Measurements from ENCODE around the gene ARHGEF17.

ARHGEF17 gene

GRCh38 chr11:73376803-73377629, 68.9 kb downstream of the ARHGEF17 start (continued):
- TF ChIP-seq ZNF488 (tag by site-specific recombination; IDR thresholded peaks at IDR 0.05) (no peak), ZNF391 (tag by site-specific recombination; IDR thresholded peaks at IDR 0.05; ENCODE audit: borderline replicate concordance, low read depth) (peak; percentile 95; the same call in 1 of the 2 replicates), ZNF530 (tag by site-specific recombination; IDR thresholded peaks at IDR 0.05; ENCODE audit: low read depth) (no peak), SETDB1 (IDR thresholded peaks at IDR 0.05; ENCODE audit: insufficient read length, low read length) (no peak), ZNF280D (tag by site-specific recombination; IDR thresholded peaks at IDR 0.05) (peak; percentile 83; the same call in 1 of the 2 replicates), ZNF558 (tag by site-specific recombination; IDR thresholded peaks at IDR 0.05) (no peak), SP3 (tag by site-specific recombination; IDR thresholded peaks at IDR 0.05) (peak; percentile 50), ZNF37A (tag by site-specific recombination; IDR thresholded peaks at IDR 0.05) (no peak), ZNF174 (tag by site-specific recombination; IDR thresholded peaks at IDR 0.05) (no peak), ZNF600 (tag by site-specific recombination; IDR thresholded peaks at IDR 0.05) (peak; percentile 65; the same call in 1 of the 2 replicates), ZNF114 (tag by site-specific recombination; IDR thresholded peaks at IDR 0.05) (no peak), ZNF544 (tag by site-specific recombination; IDR thresholded peaks at IDR 0.05) (no peak), ZNF121 (tag by site-specific recombination; IDR thresholded peaks at IDR 0.05) (no peak), ZBTB49 (tag by site-specific recombination; IDR thresholded peaks at IDR 0.05; ENCODE audit: low read depth) (no peak), ZNF311 (tag by site-specific recombination; IDR thresholded peaks at IDR 0.05; ENCODE audit: borderline replicate concordance) (no peak), ZFP3 (tag by site-specific recombination; IDR thresholded peaks at IDR 0.05; ENCODE audit: low read depth) (no peak), ZNF366 (tag by site-specific recombination; conservative IDR thresholded peaks at IDR 0.05) (peak; percentile 73), MYNN (tag by site-specific recombination; IDR thresholded peaks at IDR 0.05; ENCODE audit: borderline replicate concordance) (peak; percentile 67), ZNF423 (tag by site-specific recombination; IDR thresholded peaks at IDR 0.05) (peak; percentile 22; the same call in 1 of the 2 replicates), ZNF157 (tag by site-specific recombination; IDR thresholded peaks at IDR 0.05) (no peak), WT1 (tag by site-specific recombination; IDR thresholded peaks at IDR 0.05) (peak; percentile 55), YY1 (tag by site-specific recombination; IDR thresholded peaks at IDR 0.05) (no peak; the same call in 1 of the 2 replicates), ZBTB21 (tag by site-specific recombination; IDR thresholded peaks at IDR 0.05) (peak; percentile 39; the same call in 1 of the 2 replicates), ZNF629 (tag by site-specific recombination; IDR thresholded peaks at IDR 0.05) (peak; percentile 75)
- TF ChIP-seq, protein P1, sequence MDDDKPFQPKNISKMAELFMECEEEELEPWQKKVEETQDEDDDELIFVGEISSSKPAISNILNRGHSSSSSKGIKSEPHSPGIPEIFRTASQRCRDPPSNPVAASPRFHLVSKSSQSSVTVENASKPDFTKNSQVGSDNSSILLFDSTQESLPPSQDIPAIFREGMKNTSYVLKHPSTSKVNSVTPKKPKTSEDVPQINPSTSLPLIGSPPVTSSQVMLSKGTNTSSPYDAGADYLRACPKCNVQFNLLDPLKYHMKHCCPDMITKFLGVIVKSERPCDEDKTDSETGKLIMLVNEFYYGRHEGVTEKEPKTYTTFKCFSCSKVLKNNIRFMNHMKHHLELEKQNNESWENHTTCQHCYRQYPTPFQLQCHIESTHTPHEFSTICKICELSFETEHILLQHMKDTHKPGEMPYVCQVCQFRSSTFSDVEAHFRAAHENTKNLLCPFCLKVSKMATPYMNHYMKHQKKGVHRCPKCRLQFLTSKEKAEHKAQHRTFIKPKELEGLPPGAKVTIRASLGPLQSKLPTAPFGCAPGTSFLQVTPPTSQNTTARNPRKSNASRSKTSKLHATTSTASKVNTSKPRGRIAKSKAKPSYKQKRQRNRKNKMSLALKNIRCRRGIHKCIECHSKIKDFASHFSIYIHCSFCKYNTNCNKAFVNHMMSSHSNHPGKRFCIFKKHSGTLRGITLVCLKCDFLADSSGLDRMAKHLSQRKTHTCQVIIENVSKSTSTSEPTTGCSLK (tag by site-specific recombination; IDR thresholded peaks at IDR 0.05) = no peak
- TF ChIP-seq, protein P2, sequence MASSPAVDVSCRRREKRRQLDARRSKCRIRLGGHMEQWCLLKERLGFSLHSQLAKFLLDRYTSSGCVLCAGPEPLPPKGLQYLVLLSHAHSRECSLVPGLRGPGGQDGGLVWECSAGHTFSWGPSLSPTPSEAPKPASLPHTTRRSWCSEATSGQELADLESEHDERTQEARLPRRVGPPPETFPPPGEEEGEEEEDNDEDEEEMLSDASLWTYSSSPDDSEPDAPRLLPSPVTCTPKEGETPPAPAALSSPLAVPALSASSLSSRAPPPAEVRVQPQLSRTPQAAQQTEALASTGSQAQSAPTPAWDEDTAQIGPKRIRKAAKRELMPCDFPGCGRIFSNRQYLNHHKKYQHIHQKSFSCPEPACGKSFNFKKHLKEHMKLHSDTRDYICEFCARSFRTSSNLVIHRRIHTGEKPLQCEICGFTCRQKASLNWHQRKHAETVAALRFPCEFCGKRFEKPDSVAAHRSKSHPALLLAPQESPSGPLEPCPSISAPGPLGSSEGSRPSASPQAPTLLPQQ (tag by site-specific recombination; IDR thresholded peaks at IDR 0.05) = peak; percentile 82
- TF ChIP-seq, protein P3, sequence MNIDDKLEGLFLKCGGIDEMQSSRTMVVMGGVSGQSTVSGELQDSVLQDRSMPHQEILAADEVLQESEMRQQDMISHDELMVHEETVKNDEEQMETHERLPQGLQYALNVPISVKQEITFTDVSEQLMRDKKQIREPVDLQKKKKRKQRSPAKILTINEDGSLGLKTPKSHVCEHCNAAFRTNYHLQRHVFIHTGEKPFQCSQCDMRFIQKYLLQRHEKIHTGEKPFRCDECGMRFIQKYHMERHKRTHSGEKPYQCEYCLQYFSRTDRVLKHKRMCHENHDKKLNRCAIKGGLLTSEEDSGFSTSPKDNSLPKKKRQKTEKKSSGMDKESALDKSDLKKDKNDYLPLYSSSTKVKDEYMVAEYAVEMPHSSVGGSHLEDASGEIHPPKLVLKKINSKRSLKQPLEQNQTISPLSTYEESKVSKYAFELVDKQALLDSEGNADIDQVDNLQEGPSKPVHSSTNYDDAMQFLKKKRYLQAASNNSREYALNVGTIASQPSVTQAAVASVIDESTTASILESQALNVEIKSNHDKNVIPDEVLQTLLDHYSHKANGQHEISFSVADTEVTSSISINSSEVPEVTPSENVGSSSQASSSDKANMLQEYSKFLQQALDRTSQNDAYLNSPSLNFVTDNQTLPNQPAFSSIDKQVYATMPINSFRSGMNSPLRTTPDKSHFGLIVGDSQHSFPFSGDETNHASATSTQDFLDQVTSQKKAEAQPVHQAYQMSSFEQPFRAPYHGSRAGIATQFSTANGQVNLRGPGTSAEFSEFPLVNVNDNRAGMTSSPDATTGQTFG (tag by site-specific recombination; IDR thresholded peaks at IDR 0.05; ENCODE audit: borderline replicate concordance) = no peak
